HepG2 (cell line): Measurements from ENCODE around the gene SIVA1. TPM values are rescaled to one million over a fixed set of nuclear protein-coding genes. Genes with fewer than 3 reads are reported as not detected.

ENCODE experiments used
- CEBPB ChIP-seq: IDR thresholded peaks from 2 replicates; pipeline ENCODE4 v1.6.1; 2011; ENCODE audit warnings: low read depth, low read length, improper control_type of control experiment, borderline replicate concordance
- DNMT3B ChIP-seq: conservative IDR thresholded peaks from 2 replicates; pipeline ENCODE4 v1.6.1; 2016; ENCODE audit warnings: missing biosample characterization, control low read depth
- GATAD1 ChIP-seq: IDR thresholded peaks from 2 replicates; pipeline ENCODE4 v1.6.1; 2016; ENCODE audit warnings: missing genetic modification reagents, missing compliant biosample characterization
- HDAC6 ChIP-seq: fragments of 200-600 bp; sonication (generic); IDR thresholded peaks from 2 replicates; pipeline ENCODE4 v1.7.0; 2017; ENCODE audit warnings: mild to moderate bottlenecking, antibody characterized with exemption, low read length, low read depth
- HIVEP1 ChIP-seq: sonication (generic); formaldehyde crosslinking; IDR thresholded peaks from 2 replicates; pipeline ENCODE4 v1.4.0; 2020; ENCODE audit warnings: mild to moderate bottlenecking, missing genetic modification reagents
- HOXA9 ChIP-seq: sonication (generic); formaldehyde crosslinking; IDR thresholded peaks from 2 replicates; pipeline ENCODE4 v1.8.1; 2022; ENCODE audit warnings: missing genetic modification reagents, mild to moderate bottlenecking, moderate library complexity, borderline replicate concordance
- KDM1A ChIP-seq: IDR thresholded peaks from 2 replicates; pipeline ENCODE4 v1.6.1; 2016; ENCODE audit warnings: missing compliant biosample characterization
- LCORL ChIP-seq, 2 experiments: fragments of 450-650 bp in 1 of 2; sonication (generic) in 1 of 2; formaldehyde crosslinking in 1 of 2; IDR thresholded peaks; 2 replicates each; pipeline versions ENCODE4 v1.5.0 to v1.6.1; 2017 to 2020; ENCODE audit warnings: antibody characterized with exemption in 1 of 2, missing genetic modification reagents in 1 of 2
- MAFF ChIP-seq: IDR thresholded peaks from 2 replicates; pipeline ENCODE4 v1.6.1; 2011; ENCODE audit warnings: low read depth, low read length, improper control_type of control experiment
- MEIS2 ChIP-seq: sonication (generic); formaldehyde crosslinking; IDR thresholded peaks from 2 replicates; pipeline ENCODE4 v1.9.0; 2021; ENCODE audit warnings: mild to moderate bottlenecking, missing genetic modification reagents
- NFKBIZ ChIP-seq: IDR thresholded peaks from 2 replicates; pipeline ENCODE4 v1.6.1; 2018; ENCODE audit warnings: missing genetic modification reagents, missing compliant biosample characterization
- NR3C1 ChIP-seq: sonication (generic); formaldehyde crosslinking; IDR thresholded peaks from 2 replicates; pipeline ENCODE4 v1.4.0; 2020; ENCODE audit warnings: missing genetic modification reagents
- SRSF1 ChIP-seq: fragments of 200-400 bp; formaldehyde crosslinking; optimal IDR thresholded peaks from 2 replicates; pipeline ENCODE3; 2017; ENCODE audit warnings: mild to moderate bottlenecking, low read depth, low read length, moderate library complexity
- ZMYM3 ChIP-seq: sonication (generic); formaldehyde crosslinking; IDR thresholded peaks from 2 replicates; pipeline ENCODE4 v1.5.1; 2020; ENCODE audit warnings: mild to moderate bottlenecking, missing genetic modification reagents
- ZNF143 ChIP-seq: sonication (generic); formaldehyde crosslinking; IDR thresholded peaks from 2 replicates; pipeline ENCODE4 v1.4.0; 2020; ENCODE audit warnings: missing genetic modification reagents
- ZNF160 ChIP-seq: sonication (generic); formaldehyde crosslinking; IDR thresholded peaks from 2 replicates; pipeline ENCODE4 v1.8.0; 2022; ENCODE audit warnings: mild to moderate bottlenecking, inconsistent platforms, missing genetic modification reagents
- ZNF3 ChIP-seq: IDR thresholded peaks from 2 replicates; pipeline ENCODE4 v1.7.0; 2017; ENCODE audit warnings: inconsistent platforms
- ZNF451 ChIP-seq: sonication (generic); formaldehyde crosslinking; IDR thresholded peaks from 2 replicates; pipeline ENCODE4 v1.5.0; 2020; ENCODE audit warnings: mild to moderate bottlenecking, missing genetic modification reagents
- ZNF501 ChIP-seq: sonication (generic); formaldehyde crosslinking; IDR thresholded peaks from 2 replicates; pipeline ENCODE4 v1.5.1; 2020; ENCODE audit warnings: mild to moderate bottlenecking, moderate library complexity, missing genetic modification reagents
- ZNF530 ChIP-seq: sonication (generic); formaldehyde crosslinking; IDR thresholded peaks from 2 replicates; pipeline ENCODE4 v1.5.0; 2020; ENCODE audit warnings: low read depth, mild to moderate bottlenecking, missing genetic modification reagents
- ZNF660 ChIP-seq: sonication (generic); formaldehyde crosslinking; IDR thresholded peaks from 2 replicates; pipeline ENCODE4 v1.5.1; 2020; ENCODE audit warnings: mild to moderate bottlenecking, low read depth, missing genetic modification reagents, borderline replicate concordance
- ZNF841 ChIP-seq: sonication (generic); formaldehyde crosslinking; IDR thresholded peaks from 2 replicates; pipeline ENCODE4 v1.8.1; 2023; ENCODE audit warnings: missing genetic modification reagents, borderline replicate concordance
- polyA plus RNA-seq, 8 experiments: library from polyadenylated mRNA; depleted of rRNA in 3 of 8; stranded (reverse) in 7 of 8; unstranded in 1 of 8; fragments of >200 nt; fragmentation: Illumina TruSeq in 4 of 8; extraction: Trizol in 4 of 8; gene quantifications; 2 replicates each; pipeline versions ENCODE4 v1.2.1 to v1.2.3, GENCODE V29; 2011 to 2016; ENCODE audit warnings: low read depth in 4 of 8, missing spikeins in 1 of 8, mixed read lengths in 1 of 8; ENCODE audit not compliant: insufficient read depth in 1 of 8
- total RNA-seq, 5 experiments: library from RNA; depleted of rRNA; stranded (reverse); fragments of >200 nt; fragmentation: Illumina TruSeq; extraction: Trizol; gene quantifications; 2 replicates each; pipeline ENCODE4 v1.2.3, GENCODE V29; 2016; ENCODE audit warnings: low read depth in 1 of 5
- TF ChIP-seq, protein P1 (sequence below): sonication (generic); formaldehyde crosslinking; IDR thresholded peaks from 2 replicates; pipeline ENCODE4 v1.4.0; 2020; ENCODE audit warnings: missing genetic modification reagents
- TF ChIP-seq, protein P2 (sequence below): sonication (generic); formaldehyde crosslinking; IDR thresholded peaks from 2 replicates; pipeline ENCODE4 v1.8.1; 2023; ENCODE audit warnings: mild to moderate bottlenecking, inconsistent platforms, moderate library complexity, missing genetic modification reagents, borderline replicate concordance

The SIVA1 gene
- total and polyA plus RNA-seq, 2 of the 13 experiments (the other 11 are each of a cell fraction or from before 2014, with no cell fraction given) = 123 to 186 TPM

DNA sequence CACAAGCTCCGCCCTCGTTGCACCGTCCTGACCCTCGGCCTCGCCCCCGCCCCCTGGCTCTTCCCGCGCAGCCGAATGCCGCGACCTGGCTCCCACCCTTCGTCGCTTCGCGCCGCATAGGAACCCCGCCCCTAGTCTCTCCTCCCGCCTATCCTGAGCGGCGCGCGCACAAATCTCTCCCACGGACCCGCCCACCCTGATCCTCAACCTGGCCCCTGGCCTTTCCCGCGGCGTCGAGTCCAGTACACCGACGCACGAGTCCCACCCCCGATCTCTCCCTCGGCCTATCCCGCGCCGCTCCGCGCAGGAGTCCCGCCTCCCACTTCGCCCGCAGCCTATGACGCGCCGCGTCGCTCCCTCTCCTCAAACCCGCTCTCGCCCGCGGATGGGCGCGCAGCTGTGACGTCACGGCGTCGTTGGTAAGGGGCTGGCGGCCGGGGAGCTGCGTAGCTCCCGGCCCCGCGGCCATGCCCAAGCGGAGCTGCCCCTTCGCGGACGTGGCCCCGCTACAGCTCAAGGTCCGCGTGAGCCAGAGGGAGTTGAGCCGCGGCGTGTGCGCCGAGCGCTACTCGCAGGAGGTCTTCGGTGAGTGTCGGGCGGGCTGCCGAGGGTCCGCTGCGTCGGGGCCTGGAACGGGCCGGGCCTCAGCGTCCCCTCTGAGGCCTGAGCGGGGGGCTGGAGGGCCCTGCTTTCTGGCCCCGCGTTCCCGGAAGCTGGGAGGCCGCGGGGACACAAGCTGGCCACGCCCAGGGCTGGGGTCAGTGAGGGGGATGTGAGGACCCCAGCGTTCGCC, at the start of gene SIVA1 (continued):
- TF ChIP-seq, protein P1, sequence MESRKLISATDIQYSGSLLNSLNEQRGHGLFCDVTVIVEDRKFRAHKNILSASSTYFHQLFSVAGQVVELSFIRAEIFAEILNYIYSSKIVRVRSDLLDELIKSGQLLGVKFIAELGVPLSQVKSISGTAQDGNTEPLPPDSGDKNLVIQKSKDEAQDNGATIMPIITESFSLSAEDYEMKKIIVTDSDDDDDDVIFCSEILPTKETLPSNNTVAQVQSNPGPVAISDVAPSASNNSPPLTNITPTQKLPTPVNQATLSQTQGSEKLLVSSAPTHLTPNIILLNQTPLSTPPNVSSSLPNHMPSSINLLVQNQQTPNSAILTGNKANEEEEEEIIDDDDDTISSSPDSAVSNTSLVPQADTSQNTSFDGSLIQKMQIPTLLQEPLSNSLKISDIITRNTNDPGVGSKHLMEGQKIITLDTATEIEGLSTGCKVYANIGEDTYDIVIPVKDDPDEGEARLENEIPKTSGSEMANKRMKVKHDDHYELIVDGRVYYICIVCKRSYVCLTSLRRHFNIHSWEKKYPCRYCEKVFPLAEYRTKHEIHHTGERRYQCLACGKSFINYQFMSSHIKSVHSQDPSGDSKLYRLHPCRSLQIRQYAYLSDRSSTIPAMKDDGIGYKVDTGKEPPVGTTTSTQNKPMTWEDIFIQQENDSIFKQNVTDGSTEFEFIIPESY (CRISPR knock-in tag) = no peak
- TF ChIP-seq ZMYM3 (CRISPR knock-in tag) (no peak; the same call in 1 of the 2 replicates), DNMT3B (no peak), HOXA9 (CRISPR knock-in tag) (no peak), KDM1A (CRISPR knock-in tag) (no peak), CEBPB (no peak), ZNF530 (CRISPR knock-in tag) (peak; percentile 89), NFKBIZ (CRISPR knock-in tag) (0 out of 2 replicates have a peak, but pooled peaks have one; percentile 14), ZNF451 (peak; percentile 85), GATAD1 (CRISPR knock-in tag) (peak; percentile 94), MAFF (no peak), ZNF501 (peak; percentile 59), ZNF3 (no peak), NR3C1 (no peak), ZNF660 (CRISPR knock-in tag) (no peak), LCORL (IDR thresholded peaks at IDR 0.05) (no peak), LCORL (CRISPR knock-in tag; IDR thresholded peaks at IDR 0.05) (0 out of 2 replicates have a peak, but pooled peaks have one; percentile 2), ZNF160 (CRISPR knock-in tag) (0 out of 2 replicates have a peak, but pooled peaks have one; percentile 15), HIVEP1 (CRISPR knock-in tag) (no peak), HDAC6 (no peak), ZNF143 (peak; percentile 29; the same call in 1 of the 2 replicates), MEIS2 (CRISPR knock-in tag) (no peak), SRSF1 (no peak), ZNF841 (CRISPR knock-in tag) (0 out of 2 replicates have a peak, but pooled peaks have one; percentile 75)
- TF ChIP-seq, protein P2, sequence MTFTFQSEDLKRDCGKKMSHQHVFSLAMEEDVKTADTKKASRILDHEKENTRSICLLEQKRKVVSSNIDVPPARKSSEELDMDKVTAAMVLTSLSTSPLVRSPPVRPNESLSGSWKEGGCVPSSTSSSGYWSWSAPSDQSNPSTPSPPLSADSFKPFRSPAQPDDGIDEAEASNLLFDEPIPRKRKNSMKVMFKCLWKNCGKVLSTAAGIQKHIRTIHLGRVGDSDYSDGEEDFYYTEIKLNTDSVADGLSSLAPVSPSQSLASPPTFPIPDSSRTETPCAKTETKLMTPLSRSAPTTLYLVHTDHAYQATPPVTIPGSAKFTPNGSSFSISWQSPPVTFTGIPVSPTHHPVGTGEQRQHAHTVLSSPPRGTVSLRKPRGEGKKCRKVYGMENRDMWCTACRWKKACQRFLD (CRISPR knock-in tag) = no peak; the same call in 1 of the 2 replicates
